IPS-18c (cell line): ENCODE measurements around the gene EDC4.
"Not testable (repeated sequence)": the region's sequence is repeated elsewhere in the genome, so short reads cannot be mapped to it uniquely, and the experiment has no call there.

Source experiments
- H3K4me3 ChIP-seq: 2 replicates; pipeline ENCODE4 v1.7.0; 2013; ENCODE audit warnings: low read depth, mild to moderate bottlenecking, low read length, moderate library complexity; ENCODE audit not compliant: insufficient read depth
- H3K9me3 ChIP-seq: one replicate; pipeline ENCODE4 v1.6.1; 2013; ENCODE audit warnings: mild to moderate bottlenecking, low read length, moderate library complexity; ENCODE audit not compliant: control insufficient read depth, insufficient read depth

EDC4 gene

DNA sequence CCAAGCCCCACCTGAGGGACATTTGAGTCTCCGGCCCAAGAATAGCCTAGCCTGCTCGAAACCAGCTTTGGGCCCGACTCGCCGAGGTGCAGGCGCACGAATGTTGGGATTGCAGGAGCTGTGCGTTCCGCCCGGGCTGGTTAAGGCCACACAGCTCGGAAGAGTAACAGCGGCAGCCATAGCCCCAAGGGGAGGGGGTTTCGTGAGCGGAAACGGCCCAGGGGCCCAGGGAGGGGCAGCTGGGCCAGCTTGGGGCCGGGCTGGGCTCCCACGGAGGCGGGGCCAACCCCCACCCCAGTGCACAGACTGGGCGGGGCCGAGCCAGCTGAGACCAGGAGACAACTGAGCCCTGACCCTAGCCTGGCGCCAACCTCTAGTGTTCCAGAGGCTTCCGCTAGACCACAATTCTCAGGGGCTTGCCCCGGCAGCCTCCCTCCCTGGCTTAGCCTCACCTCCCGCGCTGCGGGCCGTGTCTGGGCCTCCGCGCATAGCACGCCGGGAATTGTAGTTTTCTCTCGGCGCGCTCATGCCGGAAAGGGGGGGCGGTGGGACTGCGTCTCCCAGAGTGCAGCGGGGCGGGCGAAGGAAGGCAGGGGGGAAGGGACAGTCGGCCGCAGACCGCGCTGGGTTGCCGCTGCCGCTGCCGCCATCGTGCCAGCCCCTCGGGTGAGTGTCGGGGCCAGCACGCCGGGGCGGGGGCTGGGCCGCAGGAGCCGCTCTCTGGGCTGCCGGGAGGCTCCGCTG lies 26.4 kb upstream of the EDC4 start, which contains the start of gene NUTF2:
NUTF2 (plus strand) TSS at position 614 of the 744 bp plus-strand sequence. CDS start 18,198 bp downstream, outside the sequence.
- Histone ChIP-seq H3K9me3 (no peaks in the 10 kb centered on the region), H3K4me3 (peak within 1 kb of the TSS; percentile 96)

DNA sequence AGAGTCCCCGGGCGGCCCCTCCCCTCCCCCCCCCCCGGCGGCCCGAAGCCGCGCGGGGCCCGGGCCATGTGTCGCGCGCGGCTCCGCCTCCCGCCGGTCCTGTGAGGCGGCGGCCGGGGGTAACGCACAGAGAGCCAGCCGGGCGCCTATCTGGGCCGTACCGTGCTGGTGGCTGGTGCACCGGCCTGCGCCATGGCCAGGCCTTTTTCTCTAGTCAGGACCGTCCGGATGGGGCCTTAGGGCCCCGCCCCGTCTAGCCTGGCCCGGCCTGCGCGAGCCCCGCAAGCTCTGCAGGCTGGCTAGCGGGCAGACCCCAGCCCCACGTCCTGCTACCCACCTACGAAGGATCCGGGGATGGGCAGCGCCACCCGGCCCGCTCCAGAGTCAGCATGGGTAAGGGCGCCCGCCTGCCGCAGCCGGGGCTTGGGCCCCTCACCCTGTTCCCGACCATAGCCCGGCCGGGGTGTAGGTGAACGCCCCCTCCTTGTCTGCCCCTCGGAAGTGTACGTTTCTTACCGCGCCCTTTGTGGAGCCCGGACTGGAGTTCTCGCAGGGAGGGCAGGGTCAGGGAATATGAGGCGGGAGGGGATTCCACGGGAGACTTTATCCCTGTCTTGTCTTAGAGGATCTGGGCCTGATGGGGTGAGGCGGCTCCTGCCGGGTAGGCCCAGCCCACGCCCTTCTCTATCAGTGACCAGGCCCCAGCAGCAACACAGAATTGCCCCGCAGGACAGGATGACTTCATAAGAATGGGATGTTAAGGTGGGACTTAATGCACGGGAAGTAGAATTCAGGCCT lies 25.6 kb upstream of the EDC4 start, which contains the start of gene CENPT:
CENPT (minus strand) TSS at position 630 of the 798 bp plus-strand sequence. CDS start 13,834 bp downstream, outside the sequence.
- Histone ChIP-seq H3K4me3 (peak within 1 kb of the TSS; percentile 96), H3K9me3 (no peaks in the 10 kb centered on the region)

DNA sequence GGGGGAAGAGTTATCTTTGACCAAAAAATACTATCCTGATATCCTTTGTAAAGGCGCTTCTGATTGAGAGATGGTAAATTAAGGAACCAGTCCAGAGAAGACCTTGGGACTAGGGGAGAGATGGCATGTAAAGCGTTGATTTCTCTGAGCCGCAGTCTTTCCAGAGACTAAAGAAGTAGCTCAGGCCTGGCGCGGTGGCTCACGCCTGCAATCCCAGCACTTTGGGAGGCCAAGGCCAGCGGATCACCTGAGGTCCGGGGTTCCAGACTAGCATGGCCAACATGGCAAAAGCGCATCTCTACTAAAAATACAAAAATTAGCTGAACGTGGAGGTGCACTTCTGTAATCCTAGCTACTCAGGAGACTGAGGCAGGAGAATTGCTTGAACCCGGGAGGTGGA lies 24.7 kb upstream of the EDC4 start:
- Histone ChIP-seq H3K9me3 (no peaks in the 10 kb centered on the region), H3K4me3 (peak overlapping the region; percentile 96; the same call in 1 of the 2 replicates)

DNA sequence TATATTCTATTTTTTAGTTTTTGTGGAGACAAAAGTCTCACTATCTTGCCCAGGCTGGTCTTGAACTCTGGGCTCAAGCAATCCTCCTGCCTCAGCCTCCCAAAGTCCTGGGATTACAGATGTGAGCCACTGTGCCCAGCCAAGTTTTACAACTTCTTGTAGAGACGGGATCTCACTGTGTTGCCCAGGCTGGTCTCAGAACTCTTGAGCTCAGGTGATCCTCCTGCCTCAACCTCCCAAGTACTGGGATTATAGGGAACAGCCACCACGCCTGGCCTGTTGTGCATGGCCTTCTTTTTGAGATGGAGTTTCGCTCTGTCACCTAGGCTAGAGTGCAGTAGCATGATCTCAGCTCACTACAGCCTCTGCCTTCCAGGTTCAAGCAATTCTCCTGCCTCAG lies 19.2 kb upstream of the EDC4 start:
- Histone ChIP-seq H3K4me3 (no peak overlapping the region), H3K9me3 (no peaks in the 10 kb centered on the region)

DNA sequence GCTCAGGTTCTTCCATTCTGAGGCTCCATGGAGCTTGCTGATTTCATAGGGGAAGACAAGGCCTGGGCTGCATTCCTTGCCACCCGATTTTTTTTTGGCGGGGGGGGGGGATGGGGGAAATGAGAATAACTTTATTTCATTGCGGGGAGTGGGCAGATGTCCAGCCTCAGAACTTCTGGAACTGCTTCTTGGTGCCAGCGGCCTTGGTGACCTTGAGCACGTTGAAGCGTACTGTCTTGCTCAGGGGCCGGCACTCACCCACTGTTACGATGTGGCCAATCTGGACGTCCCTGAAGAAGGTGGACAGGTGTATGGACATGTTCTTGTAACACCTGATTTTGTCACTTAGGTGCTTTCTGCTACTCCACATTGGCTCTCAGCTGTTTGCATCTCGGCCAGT lies 17.1 kb upstream of the EDC4 start:
- H3K4me3 ChIP-seq, result no peak overlapping the region
- no peaks in the 10 kb centered on the region for H3K9me3 ChIP-seq

DNA sequence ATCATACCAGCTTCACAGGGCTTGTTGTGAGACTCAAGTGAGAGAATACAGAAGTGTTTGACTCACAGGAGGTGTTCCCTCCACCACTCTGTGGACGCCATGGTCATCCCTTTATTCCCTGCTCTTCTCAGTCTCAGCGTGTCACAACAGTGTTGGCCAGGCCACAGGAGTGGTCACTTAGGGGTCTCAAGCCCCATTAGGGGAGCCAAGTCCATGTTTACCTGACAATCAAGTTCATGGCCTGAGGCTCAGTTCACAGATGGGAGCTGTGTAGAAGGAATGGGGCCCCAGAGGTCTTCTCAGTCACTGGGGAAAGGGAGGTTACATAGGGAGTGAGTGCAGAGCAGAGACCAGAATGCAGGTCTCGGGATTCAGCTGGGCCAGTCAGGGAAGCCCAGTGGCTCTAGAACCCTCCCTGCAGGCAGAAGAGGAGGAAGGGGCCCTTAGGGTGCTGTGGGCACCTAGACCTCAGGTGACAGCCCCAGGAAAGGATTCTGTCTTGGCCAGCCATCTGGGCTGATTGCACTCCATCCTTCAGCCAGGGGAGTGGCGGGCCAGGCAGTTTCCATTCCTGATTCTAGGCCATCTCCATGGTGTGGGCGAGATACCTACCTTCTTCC lies 15.8 kb upstream of the EDC4 start:
- H3K9me3 ChIP-seq, result no peaks in the 10 kb centered on the region
- no peak overlapping the region; the same call in 1 of the 2 replicates for H3K4me3 ChIP-seq

DNA sequence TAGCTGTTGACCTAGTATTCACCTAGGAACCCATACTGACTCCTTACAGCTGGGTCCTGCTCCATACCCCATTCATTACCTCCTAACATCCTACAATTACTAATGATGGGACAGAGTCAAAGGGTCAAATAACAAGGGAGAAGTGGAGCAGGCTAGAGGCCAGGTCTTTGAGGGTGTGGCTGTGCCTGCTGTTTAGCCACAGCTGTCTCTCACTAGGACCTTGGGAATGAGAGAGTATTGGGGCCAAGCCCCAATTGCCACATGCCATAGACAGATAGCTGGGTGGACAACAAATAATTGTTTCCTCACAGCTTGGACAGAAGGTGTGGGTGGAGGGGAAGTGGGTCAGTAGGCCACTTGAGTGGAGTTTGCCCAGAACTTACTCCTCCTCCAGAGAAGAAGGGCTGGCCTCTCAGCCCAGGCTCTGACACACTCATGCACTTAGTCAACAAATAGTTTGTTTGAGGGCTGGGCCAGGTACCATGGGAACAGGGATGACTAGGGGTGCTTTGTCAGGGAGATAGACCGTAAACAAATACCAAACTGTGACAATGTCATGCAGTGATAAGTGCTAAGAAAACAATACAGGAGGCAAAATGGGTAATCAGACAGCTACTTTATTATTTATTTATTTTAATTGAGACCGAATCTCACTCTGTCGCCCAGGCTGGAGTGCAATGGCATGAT lies 15.2 kb upstream of the EDC4 start:
- no peaks in the 10 kb centered on the region for H3K9me3 ChIP-seq
- no peak overlapping the region; the same call in 1 of the 2 replicates for H3K4me3 ChIP-seq

DNA sequence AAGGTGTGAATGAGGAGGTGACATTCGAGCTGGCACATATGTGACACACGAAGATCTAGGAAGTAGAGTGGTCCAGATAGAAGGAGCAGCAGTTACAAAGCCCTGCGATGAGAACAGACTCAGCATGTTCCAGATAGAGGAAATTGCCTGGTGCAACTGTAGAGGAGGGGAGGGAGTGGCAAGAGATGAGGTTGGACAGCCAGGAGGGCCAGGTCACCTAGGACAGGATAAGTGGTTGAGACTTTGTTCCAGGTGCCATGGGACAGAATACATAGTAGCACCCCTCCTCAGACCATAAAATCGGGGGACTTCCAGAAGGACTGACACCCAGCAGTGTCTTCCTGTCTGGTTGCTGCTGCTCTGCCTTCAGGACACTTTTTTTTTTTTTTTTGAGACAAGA lies 14.4 kb upstream of the EDC4 start:
- Histone ChIP-seq H3K9me3 (no peaks in the 10 kb centered on the region), H3K4me3 (no peak overlapping the region)

DNA sequence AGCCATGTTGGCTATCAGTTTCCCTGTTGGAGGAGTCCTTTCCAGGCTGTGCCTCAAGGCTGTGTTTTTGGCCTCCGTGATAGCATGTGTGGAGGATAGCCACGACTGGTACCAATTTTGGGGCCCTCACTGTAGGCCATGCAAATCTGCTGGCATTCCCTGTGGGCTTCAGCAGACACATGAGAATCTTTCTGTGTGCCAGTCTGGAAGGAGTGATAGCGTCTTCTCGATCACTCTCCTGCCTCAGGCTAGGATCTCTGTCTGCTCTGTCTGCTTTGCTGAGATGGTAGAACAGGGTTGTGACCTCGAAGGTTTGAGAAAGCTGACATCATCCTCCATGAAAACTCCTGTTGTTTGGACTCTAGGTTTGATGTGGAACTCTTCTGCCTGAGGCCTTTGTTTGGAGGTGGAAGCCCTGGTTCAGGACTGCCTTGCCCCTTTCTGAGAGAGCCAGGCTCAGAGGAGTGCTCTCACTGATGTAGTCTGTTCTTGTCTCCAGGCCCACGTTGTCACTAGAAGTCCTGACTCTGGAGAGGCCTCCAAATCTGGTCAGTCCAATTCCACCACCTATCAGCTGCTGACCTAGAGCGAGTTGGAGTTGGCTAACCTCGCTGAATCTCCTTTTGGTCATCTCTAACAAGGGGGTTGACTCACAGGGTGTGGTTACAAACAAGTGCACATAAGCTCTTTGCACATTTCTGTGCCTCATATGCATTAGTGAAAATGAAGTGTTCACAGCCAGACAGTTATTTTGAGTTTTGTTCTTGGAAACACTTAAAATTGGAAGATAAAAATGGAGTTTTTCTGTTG lies 12.1 kb upstream of the EDC4 start:
- no peaks in the 10 kb centered on the region for H3K9me3 ChIP-seq
- H3K4me3 ChIP-seq, result no peak overlapping the region

DNA sequence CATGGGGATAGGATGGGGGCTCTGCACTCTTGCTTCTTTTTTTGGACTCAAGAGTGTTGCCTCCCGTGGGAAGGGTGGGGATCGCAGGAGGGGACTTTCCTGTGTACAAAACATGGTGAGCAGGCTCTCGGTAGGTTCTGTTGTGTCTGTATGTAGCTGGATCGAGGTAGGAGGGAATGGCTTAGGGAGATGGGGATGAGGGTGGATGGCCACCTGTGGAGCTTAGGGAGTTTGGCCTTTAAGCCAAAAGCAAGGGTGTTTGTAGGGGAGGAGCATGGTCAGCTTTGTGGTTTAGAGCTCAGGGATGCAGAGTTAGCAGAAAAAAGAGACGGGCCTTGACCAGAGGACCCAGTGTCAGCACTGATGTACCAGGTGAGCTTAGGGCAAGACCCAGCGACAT lies 11.0 kb upstream of the EDC4 start:
- H3K9me3 ChIP-seq, result no peaks in the 10 kb centered on the region
- H3K4me3 ChIP-seq, result no peak overlapping the region

DNA sequence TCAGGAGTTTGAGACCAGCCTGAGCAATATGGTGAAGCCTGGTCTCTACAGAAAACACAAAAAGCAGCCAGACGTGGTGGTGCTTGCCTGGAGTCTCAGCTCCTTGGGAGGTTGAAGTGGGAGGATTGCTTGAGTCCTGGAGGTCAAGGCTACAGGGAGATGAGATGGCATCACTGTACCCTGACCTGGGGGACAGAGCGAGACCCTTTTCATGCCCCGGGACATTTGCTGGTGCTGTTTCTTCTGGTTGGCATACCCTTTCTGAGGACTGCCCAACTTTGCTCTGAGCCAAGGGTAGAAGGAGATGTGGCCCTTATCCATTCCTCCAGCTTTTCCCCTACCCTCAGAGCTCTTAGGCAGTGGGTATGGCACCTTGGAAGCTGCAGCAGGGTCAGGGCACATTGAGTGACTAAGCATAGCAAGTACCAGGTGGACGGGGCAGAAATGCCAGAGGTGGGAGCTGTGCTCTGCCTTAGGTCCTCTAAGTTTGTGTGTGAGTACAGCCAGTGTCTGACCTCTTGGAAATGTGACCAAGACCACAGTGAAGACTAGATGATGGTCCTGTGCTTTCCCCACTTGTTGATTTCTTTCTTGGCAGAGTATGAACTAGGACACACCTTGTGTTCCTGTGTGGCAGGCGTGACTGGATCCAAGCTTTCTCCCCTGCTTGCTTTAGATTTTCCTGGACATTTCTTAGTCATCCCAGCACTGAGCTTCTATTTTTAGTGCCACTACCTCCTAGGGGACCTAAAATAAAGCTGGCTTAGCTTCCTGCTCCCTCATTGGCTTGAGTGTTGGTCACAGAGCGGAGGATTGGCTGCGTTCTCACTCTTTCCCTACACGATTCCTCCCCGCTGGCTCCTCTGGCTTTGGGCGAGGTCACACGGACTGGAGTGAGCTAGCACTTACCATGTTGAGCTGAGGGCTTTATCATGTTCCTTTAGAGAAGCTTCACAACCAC lies 9.9 kb upstream of the EDC4 start:
- Histone ChIP-seq H3K9me3 (no peaks in the 10 kb centered on the region), H3K4me3 (no peak overlapping the region)

DNA sequence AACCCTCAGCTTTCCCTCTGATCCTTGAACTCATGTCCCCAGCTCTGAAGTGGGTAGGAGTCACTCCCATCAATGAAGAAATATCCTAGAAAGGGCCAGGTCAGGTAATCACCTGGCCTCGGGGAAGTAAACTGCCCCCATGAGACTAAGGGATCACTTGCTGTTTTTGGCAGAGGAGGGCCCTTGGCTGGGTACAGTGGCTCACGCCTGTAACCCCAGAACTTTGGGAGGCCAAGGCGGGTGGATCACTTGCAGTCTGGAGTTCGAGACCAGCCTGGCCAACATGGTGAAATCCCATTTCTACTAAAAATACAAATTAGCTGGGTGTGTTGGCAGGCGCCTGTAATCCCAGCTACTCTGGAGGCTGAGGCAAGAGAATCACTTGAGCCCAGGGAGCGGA lies 8.8 kb upstream of the EDC4 start:
- H3K4me3 ChIP-seq, H3K9me3 ChIP-seq: not testable (repeated sequence)

DNA sequence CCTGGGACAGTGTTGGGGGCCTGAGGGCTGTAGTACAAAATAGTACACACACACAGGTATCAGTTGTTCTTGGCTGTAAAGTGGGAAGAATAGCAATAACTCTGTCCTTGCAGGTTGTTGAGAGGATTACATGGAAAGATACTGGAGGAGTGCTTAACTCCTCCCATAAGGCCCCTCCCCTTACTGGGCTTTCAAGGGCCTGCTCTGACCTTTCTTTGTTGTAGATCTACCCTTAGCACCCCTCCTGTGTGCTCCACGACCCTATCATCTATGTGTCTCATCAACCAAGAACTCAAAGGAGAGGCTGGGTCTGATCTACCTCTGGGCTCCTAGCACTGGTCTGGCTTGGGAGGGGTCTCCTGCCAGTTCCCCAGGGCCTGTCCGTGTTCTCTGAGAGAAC lies 8.3 kb upstream of the EDC4 start:
- H3K9me3 ChIP-seq, result no peaks in the 10 kb centered on the region
- no peak overlapping the region for H3K4me3 ChIP-seq

DNA sequence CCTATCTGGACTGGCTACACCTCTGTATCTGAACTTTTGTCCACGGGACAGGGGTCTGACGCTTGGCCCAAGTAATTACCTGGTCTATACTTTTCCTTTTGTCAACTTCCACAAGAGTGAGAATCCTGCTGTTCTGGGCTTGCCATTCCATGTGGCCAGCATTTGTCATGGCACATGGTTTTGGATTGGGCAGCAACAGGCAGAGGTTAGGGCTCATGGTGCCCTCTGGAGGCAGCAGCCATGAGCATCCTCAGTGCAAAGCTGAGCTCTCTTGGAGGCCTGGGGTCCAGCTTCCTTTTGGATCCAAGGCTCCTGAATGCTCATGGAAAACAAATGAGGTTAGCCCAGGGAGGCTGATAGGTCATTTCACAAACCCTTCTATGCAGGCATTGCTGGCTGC lies 7.5 kb upstream of the EDC4 start:
- H3K9me3 ChIP-seq, result no peaks in the 10 kb centered on the region
- no peak overlapping the region for H3K4me3 ChIP-seq

DNA sequence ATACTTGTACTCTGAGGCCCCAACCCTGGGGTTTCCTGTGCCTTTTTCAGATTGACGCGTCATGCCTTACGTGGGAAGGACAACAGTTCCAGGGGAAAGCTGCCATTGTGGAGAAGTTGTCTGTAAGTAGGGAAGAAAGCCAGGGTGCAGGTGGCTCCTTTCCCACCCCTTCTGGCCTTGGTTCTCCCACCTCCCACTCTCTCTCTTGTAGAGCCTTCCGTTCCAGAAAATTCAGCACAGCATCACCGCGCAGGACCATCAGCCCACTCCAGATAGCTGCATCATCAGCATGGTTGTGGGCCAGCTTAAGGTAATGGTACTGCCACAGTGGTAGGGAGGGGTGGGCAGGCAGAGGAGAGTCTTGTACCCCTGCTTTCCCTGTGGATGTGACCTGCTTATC lies 4.6 kb upstream of the EDC4 start:
- Histone ChIP-seq H3K9me3 (no peaks in the 10 kb centered on the region), H3K4me3 (no peak overlapping the region)

DNA sequence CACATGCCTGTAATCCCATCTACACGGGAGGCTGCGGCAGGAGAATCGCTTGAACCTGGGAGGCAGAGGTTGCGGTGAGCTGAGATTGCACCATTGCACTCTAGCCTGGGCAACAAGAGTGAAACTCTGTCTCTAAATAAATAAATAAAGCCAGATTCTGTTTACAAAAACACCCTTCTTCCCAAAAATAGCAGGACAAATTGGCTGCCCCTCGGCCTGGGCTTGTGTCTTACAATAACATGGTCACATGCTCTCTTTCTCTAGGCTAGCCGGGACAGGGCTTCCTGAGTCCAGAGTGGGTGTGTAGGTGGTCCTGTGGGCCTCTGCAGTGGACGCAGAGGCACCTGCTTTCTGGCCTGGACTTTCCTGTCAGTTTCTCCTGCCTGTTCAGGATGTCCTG lies 3.2 kb upstream of the EDC4 start:
- H3K9me3 ChIP-seq, result no peaks in the 10 kb centered on the region
- H3K4me3 ChIP-seq, result no peak overlapping the region
